Measurements from ENCODE around the gene ASL. TPM values are rescaled to one million over a fixed set of nuclear protein-coding genes. Genes with fewer than 3 reads are reported as not detected.
"Not testable (repeated sequence)": the region's sequence is repeated elsewhere in the genome, so short reads cannot be mapped to it uniquely, and the experiment has no call there.

Gene ASL
- total RNA-seq: 10 to 100 TPM; 11.1 to 14.7 TPM
- long read RNA-seq, transcript ASL-205 (16 exons, 1,622 nt): major isoform, 15 of 36 reads
- long read RNA-seq, partial matches to known transcripts: 4 of 36 reads
- long read RNA-seq, other reads (novel, unspliced or antisense): 10 of 36 reads

DNA sequence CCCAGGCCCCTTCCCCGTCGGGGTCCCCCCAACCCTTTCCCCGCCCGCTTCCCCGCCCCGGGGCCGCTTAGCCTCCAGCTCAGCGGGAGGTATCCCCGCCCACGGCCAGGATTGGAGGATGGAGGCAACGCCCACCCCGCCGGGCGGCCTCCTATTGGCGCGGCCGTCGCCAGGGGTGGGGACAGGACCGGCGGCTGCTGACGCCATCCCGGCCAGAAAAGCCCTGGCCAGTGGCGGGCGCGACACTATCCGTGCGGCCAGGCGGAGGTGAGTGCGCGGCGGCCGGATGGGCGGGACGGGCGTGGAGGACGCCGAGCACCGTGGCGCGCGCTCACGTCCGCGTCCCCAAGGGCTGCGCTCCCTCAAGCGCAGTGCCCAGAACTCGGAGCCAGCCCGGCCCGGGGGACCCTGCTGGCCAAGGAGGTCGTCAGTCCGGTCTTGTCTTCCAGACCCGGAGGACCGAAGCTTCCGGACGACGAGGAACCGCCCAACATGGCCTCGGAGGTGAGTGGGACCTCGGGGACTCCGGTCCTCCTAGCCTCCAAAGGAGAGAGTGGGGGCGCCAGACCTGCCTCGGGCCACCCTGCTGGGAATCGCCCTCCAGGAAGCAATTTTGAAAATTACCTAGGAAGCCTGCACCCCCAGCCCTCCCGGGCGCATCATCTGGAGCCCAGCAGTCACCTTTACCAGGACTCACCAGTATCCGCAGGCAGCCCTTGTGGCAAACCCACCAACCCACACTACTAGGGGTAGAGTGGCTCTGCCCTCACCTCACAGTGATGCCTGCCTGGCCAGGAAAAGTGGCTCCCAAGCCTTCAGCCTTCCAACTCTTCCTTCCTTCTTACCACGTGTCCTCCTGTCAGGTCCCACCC is at the start of gene ASL:
Gene ASL, plus strand, starts transcription at position 230 of the 872 bp plus-strand sequence. Its CDS starts 263 bp downstream, at position 493.
- intact Hi-C loops (cut with DNase I): loop anchor here in 1 of 2 donors (5.0 to 10.0 kb wide), 2 partner anchors 36 to 59 kb away; partner anchors contain the start of gene CRCP
- DNase-seq (peak; percentile 96), ATAC-seq (peak; percentile 100)

DNA sequence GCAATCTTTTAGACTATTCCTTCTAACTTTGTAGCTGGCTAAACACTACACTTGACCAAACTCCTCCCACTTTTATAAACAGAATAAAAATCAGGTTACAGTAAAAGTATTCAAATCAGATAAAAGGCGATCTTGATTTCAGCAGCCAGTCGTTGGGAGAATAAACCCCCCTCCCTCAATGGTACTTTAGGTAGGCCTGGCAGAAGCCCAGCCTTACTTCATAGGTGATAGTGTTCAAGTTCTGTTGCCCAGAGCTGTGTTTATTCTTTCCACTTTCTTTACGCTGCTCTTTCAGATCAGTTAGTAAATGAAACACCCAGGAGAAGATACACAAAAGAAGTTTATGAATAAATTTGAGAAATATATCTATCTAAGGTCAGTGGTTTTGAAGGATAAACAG is 47.3 kb upstream of the ASL start:
- ATAC-seq; intact Hi-C loops (cut with DNase I); DNase-seq: not testable (repeated sequence)

- ATAC-seq: no peak
- DNase-seq: no peak
- intact Hi-C loops (cut with DNase I): no loop called here
Observed at GRCh38 chr7:66033471-66034385, 41.9 kb upstream of the ASL start.

GRCh38 chr7:66034436-66035010 is 41.1 kb upstream of the ASL start:
- DNase-seq; intact Hi-C loops (cut with DNase I); ATAC-seq: not testable (repeated sequence)

DNA sequence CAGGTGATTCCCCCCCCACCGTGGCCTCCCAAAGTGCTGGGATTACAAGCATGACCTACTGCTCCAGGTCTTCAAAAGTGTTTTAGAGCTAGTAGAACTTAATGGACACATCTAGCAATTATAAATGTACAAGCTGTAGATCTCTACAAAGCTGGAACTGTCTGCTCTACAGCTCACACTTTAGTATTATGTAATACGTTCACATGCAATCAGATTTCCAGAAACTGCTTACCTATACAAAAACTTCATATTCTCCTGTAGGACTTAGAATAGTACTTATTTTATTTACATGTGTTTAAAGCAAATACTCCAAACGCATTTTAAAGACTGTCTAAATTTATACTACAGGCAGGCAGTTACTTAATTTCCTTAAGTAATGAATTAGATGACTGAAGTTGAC is 39.2 kb upstream of the ASL start:
- intact Hi-C loops (cut with DNase I): no loop called here
- ATAC-seq: no peak
- no peak for DNase-seq

GRCh38 chr7:66036788-66037187 is 38.8 kb upstream of the ASL start:
- no peak for ATAC-seq
- intact Hi-C loops (cut with DNase I): no loop called here

GRCh38 chr7:66039094-66039670 is 36.4 kb upstream of the ASL start:
- intact Hi-C loops (cut with DNase I): no loop called here
- ATAC-seq (no peak), DNase-seq (no peak)

More at GRCh38 chr7:66036788-66037187, 38.8 kb upstream of the ASL start:
- no peak for DNase-seq

- ATAC-seq (peak; percentile 89 to 91), DNase-seq (peak; percentile 64)
- intact Hi-C loops (cut with DNase I): no loop called here
Observed at GRCh38 chr7:66043681-66044497, 31.7 kb upstream of the ASL start.

DNA sequence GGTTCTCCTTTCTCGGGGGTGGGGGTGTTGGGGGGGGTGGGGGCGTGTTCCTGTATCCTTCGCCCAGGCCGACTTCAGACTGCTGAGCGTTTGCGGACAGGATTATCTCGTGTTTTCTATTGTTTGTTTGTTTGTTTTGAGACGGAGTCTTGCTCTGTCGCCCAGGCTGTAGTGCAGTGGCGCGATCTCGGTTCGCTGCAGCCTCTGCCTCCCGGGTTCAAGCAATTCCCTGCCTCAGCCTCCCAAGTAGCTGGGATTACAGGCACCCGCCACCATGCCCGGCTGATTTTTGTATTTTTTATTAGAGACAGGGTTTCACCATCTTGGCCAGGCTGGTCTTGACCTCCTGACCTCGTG is 31.1 kb upstream of the ASL start:
- ATAC-seq; DNase-seq; intact Hi-C loops (cut with DNase I): not testable (repeated sequence)

- DNase-seq (no peak), ATAC-seq (no peak)
- intact Hi-C loops (cut with DNase I): no loop called here
Observed at GRCh38 chr7:66047426-66047825, 28.2 kb upstream of the ASL start.

- intact Hi-C loops (cut with DNase I); ATAC-seq; DNase-seq: not testable (repeated sequence)
Observed at GRCh38 chr7:66049886-66050285, 25.7 kb upstream of the ASL start.

DNA sequence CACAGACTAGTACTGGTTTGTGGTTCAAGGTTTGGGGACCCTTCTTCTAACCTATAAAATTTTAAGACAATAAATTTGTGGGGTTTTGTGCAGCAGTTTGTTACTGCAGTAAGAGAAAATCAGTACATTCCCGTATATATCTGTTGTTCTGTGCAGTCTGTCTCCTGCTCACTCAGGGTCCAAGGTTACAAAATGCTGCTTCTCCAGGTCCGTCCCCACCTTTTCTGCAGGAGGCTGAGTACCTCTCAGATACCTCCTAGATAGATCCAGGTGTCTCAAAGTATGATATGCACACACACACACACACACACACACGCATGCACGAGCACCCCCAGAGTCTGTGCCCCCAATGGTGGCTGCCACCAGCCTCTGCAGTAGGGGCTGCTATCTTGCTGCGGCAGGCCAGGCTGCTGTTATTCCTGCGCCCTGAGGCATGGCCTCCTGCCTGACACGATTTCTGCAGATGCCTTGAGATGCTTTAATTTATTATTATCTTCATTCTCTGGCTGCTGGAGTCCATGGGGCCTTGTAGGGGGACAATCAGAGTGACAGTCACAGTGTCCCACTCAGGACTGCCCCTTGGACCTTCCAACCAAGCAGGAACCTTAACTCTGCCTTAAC is 25.2 kb upstream of the ASL start:
- DNase-seq (no peak), ATAC-seq (no peak)
- intact Hi-C loops (cut with DNase I): no loop called here

GRCh38 chr7:66050990-66051448 is 24.6 kb upstream of the ASL start:
- ATAC-seq (peak; percentile 70 to 85), DNase-seq (no peak)
- intact Hi-C loops (cut with DNase I): no loop called here

DNA sequence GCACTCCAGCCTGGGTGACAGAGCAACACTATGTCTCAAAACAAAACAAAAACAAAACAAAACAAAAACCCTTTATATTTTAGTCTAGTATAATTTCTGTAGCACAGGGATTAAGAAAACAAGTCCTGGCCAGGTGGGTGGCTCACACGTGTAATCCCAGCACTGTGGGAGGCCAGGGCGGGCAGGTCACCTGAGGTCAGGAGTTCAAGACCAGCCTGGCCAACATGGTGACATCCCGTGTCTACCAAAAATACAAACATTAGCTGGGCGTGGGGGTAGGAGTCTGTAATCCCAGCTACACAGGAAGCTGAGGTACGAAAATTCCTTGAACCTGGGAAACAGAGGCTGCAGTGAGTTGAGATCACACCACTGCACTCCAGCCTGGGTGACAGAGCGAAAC is 23.2 kb upstream of the ASL start:
- intact Hi-C loops (cut with DNase I): no loop called here
- DNase-seq: no peak
- ATAC-seq: no peak

DNA sequence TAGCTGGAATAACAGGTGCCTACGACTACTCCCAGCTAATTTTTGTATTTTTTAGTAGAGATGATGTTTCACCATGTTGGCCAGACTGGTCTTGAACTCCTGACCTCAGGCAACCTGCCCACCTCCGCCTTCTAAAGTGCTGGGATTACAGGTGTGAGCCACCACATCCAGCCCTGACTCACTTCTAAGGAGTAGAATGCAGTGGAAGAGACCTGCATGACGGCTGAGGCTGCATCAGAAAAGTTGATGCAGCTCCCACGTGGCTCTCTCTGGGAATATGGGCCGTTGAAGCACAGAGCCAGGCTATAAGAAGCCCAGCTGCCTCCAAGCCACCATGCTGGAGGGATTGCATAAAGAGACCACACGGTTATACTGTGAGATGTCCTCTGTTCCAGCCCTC is 21.6 kb upstream of the ASL start:
- no peak for ATAC-seq
- DNase-seq: no peak
- intact Hi-C loops (cut with DNase I): no loop called here

DNA sequence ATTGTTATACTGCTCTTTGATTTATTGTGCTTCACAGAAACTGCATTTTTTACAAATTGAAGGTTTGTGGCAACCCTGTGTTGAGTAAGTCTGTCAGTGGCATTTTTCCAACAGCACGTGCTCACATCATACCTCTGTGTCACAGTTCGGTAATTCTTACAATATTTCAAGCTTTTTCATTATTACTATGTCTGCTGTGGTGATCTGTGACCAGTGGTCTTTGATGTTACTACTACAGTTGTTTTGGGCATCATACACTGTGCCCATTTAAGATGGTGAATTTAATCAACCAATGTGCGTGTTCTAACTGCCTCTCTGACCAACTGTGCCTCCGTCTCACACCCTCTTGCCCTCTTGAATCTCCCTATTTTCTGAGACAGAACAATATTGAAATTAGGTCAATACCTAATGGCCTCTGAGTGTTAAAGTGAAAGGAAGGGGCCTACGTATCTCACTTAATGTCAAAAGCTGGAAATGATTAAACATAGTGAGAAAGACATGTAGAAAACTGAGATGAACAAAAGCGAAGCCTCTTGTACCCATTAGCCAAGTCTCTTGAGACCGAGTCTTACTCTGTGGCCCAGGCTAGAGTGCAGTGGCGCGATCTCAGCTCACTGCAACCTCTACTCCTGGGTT is 20.2 kb upstream of the ASL start:
- DNase-seq: no peak

GRCh38 chr7:66060796-66061195 is 14.8 kb upstream of the ASL start:
- intact Hi-C loops (cut with DNase I): no loop called here
- no peak for ATAC-seq
- DNase-seq: no peak

More for the DNA sequence above, 20.2 kb upstream of the ASL start:
- intact Hi-C loops (cut with DNase I): no loop called here
- ATAC-seq: no peak

Measured in left cardiac atrium (tissue), 4 donors.